Left hindlimb (tissue), 1 donor: ENCODE results near the gene GATA5.

Source experiments
- DNase-seq: peaks from one replicate; pipeline ENCODE4 v3.0.0-alpha.2; 2018

The GATA5 gene, protein sequence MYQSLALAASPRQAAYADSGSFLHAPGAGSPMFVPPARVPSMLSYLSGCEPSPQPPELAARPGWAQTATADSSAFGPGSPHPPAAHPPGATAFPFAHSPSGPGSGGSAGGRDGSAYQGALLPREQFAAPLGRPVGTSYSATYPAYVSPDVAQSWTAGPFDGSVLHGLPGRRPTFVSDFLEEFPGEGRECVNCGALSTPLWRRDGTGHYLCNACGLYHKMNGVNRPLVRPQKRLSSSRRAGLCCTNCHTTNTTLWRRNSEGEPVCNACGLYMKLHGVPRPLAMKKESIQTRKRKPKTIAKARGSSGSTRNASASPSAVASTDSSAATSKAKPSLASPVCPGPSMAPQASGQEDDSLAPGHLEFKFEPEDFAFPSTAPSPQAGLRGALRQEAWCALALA

DNA sequence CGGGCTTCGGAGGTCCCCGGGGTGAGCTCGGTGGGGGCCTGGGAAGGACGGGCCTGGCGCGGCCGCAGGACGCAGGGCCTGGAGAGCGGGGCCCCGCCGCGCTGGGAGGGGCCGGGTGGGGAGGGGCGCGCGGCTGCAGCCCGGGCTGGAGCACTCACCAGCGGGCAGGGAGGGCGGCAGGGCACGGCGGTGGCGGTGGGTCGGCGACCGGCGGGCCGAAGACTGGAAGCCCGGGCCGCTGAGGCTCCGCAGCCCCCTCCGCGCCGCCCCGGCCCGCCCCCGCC lies at the start of gene GATA5:
Gene GATA5, minus strand, starts transcription at position 224 of the 284 bp plus-strand sequence. CDS start 474 bp downstream, outside the sequence.
- no peak for DNase-seq

DNA sequence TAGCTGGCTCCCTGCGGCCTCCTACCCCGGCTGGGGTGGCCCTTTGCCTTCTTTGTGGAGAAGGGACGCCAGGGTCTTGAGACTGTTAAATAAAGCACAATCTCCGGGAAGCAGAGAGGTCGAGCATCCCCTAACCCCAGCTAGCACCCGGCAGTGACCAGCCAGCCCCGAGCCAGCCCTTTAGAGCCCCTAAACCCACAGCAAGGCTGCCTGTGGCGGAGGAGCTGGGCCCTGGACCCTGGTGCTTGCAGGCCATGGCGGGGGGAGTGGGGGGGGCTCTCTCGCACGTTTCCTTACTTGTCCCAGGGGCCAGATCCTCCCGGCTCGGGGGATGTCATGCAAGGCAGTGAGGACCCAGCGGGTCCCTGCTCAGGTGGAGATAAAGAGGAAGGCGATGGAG lies 49.2 kb upstream of the GATA5 start:
- no peak for DNase-seq

DNA sequence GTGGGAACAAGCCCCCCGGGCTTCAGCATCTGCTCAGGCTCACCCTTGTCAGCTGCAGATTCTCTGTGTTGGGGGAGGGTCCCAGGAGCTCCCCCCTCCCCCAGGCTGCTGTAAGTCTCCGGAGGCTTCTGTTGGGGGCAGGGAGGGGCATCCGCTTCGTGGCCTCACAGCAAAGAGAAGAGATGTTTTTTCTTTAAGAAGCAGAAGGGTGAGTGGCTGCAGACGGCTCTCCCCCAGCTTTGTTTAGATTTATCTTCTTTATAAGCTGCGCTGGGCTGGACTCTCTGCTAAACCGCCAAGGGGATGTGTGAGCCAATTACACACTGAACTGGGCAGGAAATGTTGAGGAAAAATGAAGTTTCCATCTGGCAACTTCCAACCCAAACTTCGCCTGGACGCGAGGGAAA lies 48.7 kb upstream of the GATA5 start:
- peak; percentile 62 for DNase-seq

DNA sequence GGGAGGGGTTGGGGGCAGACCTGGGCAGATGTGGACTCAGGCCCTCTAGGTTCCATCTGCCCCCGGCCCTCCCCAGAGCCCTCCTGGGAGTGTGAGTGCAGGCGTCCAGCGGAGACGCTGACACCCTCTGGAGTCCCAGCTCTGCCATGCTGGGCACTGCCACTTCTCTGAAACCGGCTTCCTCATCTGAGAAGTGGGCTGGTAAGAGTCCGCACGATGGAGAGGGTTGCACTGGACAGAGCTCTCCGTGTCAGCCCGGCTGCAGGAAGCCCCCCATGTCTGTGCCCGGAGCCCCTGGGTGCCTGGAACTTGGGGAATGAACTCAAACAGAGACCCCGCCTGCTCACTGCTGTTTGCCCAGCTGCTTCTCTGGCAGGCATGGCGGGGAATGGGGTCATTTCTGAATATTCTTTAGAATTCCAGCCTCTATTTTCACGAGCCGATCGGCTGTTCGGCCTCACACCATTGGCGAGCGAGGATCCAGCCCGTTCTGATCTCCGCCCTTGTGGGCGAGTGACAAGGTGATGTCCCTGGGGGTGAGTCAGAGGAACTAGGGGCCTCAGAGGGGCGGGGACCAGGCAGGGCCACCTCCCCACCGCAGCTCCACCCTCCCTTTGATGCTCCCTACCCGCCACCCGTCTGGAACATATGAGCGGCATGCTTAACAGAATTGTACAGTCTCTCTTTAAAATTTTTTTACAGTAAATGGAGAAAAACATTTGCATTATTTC lies 47.8 kb upstream of the GATA5 start:
- DNase-seq = no peak

DNA sequence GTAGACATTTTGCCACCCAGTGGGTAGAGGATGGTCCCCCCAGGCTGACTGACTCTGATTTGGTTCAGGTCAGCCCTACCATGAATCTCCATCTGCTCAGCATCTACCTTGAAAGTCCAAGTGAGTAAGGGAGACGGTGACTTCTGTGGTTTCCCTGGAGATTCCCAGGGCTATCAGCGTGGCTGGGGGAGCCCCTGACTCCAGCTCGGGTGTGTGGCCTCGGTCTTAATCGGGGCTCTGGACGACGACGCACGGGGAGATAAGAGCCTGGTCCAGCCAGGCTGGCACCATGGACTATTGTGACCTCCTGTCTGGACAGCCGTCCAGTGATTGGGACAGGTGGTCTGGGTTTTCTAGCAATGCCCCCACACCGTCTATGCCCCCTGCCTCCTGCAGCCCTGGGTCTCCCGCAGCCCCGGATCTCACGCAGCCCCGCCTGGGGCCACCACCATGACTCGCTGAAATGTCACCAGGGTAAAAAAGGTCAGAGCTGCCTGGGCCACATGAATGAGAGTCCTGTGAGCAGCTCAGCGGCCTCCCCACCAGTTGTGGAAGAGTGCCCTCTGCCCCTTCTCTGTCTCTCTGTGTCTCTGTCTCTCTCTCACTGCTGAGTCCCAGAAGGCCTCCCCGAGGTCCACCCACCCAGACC lies 47.1 kb upstream of the GATA5 start:
- DNase-seq = no peak

DNA sequence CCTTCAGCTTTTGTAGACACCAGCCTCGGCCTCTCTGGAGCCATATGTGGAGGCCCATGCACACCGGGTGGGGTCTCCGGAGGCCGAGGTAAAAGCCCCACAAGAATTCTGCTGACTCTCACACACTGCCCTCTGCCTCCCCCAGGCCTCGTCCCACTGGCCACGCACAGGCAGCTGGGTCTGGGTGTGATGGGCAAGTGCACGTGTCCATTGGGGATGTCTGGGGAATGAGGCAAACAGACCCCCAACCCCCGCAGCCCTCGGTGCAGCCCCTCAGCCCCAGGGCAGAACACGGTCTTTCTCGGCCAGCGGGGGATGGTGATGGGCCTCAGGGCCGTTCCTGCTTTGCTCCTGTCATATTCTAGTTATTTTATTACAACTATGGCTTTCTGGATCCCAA lies 44.0 kb upstream of the GATA5 start:
- DNase-seq = no peak

DNA sequence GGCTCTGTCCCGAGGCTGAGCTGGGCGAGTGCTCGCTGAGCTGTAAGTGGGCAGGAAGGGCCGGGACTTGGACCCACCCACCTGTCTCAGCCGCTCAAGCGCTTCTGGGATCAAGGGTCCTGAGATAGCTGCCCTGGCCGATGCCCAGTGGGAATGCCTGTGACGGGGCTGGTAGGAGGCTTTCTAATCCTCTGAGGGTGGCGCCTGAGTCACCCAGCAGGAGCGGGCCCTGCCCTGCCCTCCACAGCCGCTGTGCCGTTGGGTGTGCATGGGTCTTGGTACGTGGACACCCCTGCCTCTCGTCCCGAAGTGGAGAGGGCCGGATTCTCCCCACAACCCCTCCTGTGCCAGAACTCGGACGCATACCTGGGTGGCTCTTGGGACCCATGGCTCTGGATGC lies 43.1 kb upstream of the GATA5 start:
- no peak for DNase-seq

DNA sequence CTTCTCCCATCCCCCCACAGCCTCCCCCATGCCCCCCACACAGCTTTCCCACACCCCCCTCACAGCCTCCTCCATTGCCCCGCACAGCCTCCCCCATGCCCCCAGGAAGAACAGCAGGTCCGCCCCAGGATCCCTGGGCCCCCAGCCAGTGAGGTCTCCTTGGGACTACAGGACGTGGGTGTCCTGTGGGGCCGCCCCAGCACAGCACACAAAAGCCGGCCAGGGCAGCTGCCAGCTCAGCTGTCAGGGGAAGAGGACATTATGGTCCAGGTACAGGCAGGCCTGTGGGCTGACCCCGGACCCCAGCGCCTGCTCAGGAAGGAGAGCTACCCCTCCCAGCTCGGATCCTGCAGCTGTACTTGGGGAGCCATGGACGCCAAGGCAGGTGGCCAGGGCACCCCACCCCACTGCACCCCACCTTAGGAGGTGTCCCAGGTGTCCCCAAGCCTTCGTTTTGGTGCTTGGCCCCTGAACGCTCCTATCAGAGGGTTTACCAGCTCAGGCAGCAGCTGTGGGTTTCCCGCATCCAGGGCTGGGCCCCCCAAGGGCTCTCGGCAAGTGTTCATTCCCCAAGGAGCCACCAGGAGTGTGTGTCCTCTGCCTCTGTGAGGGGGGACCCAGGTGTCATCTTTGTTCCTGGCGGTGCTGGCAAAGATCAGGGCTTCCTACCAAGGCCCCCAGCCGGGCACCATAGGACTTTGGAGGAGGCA lies 42.3 kb upstream of the GATA5 start:
- no peak for DNase-seq

DNA sequence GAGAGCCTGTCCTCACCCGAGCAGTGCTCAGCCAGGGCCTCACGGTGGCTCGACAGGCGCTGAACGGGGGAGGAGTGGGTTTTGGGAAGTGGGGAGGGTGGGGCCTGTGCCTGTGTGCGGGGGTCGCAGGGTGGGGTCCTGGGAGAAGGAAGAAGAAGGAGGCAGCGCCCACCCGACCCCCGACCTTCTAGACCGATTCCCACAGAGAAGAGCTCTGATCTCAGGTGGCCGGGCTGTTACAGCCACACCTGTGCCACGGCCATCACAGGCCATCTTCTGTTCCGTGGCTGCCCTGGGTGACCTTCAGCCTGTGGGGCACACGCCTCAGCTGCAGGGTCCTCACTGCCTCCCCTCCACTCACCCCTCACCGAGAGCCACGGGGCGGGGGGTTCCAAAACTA lies 41.4 kb upstream of the GATA5 start:
- no peak for DNase-seq

DNA sequence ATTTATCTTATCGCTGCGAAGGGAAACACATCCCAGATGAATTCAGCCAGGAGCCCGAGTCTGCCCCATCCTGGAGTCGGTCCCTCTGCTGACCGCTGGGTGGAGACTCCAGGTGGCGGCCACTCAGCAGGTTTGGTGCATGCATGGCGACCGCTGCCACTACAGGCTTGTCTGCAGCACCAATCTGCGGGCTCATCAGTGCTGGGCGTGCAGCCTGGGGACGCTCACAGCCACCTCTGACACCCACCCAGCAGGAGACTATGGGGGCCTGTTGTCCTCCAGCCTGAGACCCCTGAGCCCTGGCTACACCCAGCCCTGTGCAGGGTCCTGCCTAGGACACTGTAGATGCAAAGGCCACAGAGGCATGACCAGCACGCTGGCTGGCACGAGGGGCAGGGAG lies 40.5 kb upstream of the GATA5 start:
- DNase-seq = no peak

DNA sequence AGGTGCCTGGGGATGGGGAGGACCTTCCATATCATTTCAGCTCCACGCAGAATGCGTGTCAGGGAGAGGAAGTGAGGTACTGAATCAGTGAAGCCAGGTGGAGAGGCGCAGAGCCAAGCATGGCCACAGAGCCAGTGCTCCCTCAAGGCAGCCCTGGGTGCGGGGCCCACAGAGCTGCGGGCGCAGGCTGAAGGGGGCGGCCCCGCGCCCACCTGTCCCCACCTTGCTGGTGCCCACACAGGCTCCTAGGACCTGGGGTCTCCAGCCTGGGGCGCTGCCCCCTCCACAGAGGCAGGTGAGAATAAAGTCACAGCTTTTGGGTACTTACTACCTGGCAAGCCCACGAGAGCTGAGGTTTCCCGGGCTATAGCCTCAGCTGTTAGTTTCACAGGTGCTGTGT lies 40.0 kb upstream of the GATA5 start:
- no peak for DNase-seq

DNA sequence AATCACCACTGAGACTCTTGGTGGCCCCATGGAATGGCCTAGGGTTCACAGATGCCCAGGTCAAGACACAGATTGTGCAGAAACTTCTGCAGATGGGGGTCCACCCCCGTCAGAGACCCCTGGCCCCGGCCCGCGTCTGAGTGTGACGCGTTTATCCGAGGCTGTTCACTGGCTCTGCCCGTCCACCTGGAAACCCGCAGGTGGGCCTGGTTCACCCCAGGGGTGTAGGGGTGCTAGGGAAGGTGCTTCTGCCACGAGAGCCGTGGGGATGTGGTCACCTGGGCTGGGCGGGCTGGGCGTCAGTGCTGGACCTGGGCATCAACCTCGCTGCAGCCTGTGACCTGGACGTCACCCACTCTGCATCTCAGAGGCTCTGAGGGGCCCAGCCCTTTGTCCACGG lies 39.5 kb upstream of the GATA5 start:
- DNase-seq = no peak

DNA sequence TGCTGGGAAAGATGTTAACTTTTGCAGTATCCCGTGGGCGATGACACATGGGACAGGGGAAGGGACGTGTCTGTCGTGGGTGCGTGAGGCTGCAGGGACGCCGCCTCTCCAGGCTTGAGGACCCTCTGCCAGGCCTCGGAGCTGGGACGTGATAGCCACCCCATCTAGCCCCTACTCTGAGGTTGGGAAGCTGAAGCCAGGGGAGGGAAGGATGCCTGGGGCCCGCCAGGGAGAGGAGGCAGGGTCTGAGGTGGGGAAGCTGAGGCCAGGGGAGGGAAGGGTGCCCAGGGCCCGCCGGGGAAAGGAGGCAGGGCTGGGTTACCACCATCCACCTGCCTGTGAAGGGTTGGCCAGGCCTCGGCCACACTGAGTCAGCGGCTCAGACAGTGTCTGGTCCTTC lies 38.2 kb upstream of the GATA5 start:
- no peak for DNase-seq

DNA sequence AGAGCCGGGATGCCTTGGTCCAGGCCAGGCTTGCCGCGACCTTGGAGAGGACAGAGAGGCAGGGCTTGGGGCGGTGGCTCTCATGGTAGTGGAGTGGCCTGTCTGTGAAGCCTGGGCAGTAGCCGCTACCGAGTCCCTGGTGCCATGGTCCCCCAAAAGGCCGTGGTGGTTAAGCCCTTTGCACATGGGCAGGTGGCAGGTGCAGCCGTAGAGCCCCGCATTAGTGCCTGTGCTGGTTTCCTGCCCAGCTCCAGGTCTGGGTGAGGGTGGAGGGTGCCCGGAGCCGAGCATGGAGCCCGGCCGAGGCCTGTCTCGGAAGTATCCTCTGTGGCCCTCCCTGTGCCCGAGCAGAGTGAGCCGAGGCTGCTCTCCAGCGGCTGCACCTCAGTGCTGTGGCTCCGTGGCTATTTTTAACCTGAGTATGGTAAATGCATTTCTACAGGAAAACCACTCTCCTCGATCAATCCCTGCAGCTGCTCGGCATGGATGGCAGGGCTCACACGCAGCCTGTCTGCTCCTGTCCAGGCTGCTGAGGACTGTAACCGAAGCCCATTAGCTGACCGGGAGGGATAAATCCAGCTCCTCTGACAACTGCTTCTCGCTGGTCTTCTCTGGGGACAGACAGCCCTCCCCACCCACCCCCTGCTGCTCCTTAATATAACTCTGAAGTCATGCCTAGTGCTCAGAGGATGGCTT lies 36.3 kb upstream of the GATA5 start:
- no peak for DNase-seq

DNA sequence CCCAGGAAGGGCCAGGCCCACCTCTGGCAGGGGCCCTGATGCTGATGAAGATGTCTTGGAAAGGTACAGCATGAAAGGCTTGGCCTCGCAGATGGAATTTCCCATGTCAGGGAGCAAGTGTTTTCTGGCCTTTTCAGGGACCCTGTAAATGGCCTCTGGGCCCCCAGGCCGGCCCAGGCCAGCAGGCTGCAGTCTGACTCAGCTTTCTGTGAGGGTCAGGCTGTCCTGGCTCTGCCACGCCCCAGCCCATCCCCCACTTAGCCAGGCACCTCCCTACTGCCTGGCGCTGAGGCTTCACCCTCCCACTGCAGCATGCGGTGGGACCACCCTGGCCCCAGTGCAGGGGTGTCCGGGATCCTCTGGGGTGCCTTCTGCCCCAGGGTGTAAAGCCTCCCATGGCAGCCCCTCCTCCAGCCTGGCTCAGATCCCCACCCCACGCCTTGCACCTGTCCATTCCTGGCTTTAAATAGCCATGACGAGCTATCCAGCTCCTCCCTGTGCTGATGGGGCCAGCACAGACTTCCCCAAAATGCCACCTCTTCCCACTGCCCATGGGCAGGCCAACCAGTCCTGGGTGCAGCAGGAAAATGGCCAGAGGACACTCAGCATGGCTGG lies 35.6 kb upstream of the GATA5 start:
- DNase-seq = no peak

DNA sequence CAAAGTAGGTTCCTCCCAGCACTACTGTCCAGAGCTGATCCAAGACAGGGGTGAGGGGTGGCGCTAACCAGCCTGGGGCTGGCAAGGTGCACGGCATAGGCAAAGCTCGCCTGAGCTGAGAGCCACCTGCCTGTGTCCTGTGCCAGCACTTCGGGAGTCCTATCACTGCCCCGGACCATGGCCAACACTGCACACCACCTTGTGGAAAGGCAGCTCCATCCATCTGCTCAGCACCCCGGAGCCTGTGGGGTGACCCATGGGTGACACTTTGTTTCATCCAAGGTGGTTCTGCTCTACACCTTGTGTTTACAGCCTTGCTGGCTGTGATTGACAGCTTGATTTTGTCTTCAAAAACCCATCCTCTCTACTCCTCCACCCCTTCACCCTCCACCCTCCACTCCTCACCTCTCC lies 32.9 kb upstream of the GATA5 start:
- no peak for DNase-seq

DNA sequence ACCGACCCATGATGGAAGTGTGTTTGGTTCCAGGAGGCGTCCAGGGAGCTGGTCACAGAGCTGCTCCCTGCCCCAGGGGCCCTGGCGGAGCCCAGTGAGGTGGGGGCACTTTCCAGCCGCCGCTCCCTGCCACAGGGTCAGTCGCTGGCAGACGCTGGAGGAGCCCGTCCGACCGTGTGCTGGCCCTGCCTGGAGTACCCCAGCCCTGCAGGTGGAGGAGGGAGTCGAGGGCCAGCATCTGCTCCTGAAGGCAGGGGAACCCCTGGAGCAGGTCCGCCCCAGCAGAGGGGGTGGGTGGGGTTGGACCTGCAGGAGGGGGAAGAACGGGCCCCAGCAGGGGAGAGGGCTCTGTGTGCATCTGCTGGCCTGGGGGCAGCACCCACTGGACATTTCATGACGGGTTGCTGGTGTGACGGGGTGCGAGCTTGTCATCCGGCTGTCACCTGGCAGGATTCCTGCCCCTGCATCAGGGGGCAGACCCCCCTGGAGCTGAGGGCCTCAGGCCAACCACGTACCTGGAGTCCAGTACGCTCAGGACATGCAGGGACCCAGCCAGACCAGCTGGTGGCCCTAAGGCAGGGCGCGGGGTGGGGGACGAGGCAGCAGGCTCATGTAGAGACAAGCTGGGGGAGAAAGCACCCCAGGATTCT lies 32.3 kb upstream of the GATA5 start:
- no peak for DNase-seq

DNA sequence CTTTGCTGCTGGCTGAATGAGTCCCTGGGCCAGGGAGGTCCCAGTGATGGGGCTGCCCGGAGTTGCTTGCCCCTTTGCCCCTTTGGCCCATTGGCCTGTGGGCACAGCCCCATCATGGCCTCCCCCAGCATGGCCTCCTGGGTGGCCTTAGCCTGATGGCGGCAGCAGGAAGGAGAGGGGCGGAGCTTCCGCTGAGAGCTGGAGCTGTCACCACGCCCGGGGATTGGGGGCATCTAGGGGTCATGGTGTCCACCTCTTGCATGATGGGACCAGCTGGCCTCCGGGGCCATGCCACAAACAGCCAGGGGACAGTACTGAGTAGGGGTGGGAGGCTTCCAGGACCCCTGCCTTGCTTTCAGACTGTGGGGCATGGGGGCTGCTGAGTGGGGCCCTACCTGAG lies 31.5 kb upstream of the GATA5 start:
- DNase-seq = no peak

DNA sequence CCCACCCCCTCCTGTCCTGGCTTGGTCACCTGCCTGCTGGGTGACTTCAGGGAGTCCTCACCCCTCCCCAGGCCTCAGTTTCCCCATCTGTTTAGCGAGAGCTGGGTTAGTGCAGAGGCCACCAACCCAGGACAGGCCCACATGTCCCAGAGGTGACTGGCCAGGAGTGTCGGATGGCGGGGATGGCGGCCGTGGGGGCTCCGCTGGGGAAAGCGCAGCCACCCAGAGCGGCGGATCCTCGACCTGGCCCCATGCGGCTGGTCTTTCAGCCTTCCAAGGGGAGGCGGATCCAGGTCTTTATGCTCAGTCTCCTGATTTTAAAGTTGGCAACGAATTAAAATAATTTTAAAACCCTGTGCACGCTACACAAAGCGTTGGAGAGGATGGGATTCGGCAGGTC lies 31.0 kb upstream of the GATA5 start:
- DNase-seq = no peak

DNA sequence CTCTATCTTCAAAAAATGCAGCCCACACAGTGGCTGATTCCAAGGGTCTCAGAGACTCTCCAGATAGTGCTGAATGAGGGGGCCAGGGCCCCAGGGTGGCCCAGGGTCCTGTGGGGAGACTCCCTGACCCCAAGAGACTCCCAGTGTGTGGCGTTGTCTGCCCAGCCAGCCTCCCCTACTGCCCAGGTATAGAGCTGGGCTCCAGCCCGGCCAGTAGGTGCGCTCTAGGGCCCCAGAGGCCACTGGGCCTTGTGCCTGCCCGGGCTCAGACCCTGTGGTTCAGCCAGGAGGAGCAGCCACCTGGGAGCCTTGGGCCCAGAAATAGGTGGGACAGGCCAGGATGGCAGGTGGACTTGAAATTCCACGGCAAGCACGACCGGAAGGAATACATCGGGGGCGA lies 30.3 kb upstream of the GATA5 start:
- DNase-seq = no peak

DNA sequence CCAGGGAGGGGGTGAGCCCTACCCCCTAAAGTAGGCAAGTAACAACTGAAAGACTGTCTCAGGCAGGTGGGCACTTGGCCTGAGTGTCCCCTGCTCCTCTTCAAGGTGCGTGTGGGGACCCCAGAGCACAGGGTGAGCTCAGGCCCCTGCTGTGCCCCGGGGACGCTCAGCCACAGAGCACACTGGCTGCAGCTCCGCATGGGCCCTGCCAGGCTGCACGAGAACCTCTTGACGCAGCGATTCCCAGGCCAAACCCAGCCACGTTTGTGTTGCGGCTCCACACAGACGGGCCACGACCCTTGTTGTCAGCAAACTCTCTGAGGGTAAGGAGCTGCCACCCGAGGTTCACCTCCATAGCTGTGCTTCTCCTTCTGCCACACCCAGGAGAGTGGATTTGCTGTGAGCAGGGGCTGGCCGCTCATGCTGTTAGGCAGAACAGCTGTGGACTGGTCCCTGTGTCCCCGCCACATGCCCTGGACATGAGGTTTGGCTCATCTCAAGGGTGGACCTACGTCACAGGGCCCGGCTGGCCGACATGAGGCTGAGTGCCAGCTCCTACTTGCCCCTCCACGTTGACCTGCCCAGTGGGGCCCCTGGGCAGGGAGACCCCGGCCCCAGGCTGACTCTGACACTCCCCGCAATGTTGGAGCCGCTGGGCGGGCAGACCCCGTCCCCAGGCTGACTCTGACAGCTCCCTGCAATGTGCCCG lies 29.7 kb upstream of the GATA5 start:
- no peak for DNase-seq
